Natural killer cell (primary cell): Measurements from ENCODE around the gene ARMC10. TPM values are rescaled to one million over a fixed set of nuclear protein-coding genes. Genes with fewer than 3 reads are reported as not detected.
"Not testable (repeated sequence)": the region's sequence is repeated elsewhere in the genome, so short reads cannot be mapped to it uniquely, and the experiment has no call there.

Experiments used
- ATAC-seq, 3 donors: fragments of 150-1000 bp in 2 of 3; fragments of 200-7000 bp in 1 of 3; cut with Tn5 transposase; 1 replicate in 1 of 3; 2 replicates in 2 of 3; pipeline ENCODE4 v1.10.0; 2021; ENCODE audit warnings: mild to moderate bottlenecking in 2 of 3, moderate library complexity in 2 of 3
- DNase-seq, 2 donors: peaks; one replicate each; pipeline versions ENCODE4 v3.0.0 to v3.0.0-alpha.2; 2013 to 2021; ENCODE audit warnings: mixed read lengths in 1 of 2
- H3K27ac ChIP-seq: one replicate; pipeline ENCODE4 v1.5.1; 2013; ENCODE audit warnings: mild to moderate bottlenecking, low read length
- H3K27me3 ChIP-seq: one replicate; pipeline ENCODE4 v1.6.1; 2013; ENCODE audit warnings: low read length; ENCODE audit not compliant: control insufficient read depth, insufficient read depth
- H3K36me3 ChIP-seq: one replicate; pipeline ENCODE4 v1.6.1; 2013; ENCODE audit warnings: low read length; ENCODE audit not compliant: control insufficient read depth, insufficient read depth
- H3K4me1 ChIP-seq: one replicate; pipeline ENCODE4 v1.6.1; 2013; ENCODE audit warnings: low read length; ENCODE audit not compliant: control insufficient read depth, insufficient read depth
- H3K4me3 ChIP-seq: one replicate; pipeline ENCODE4 v1.5.1; 2013; ENCODE audit warnings: low read length
- H3K9me3 ChIP-seq: one replicate; pipeline ENCODE4 v1.6.1; 2013; ENCODE audit warnings: low read length; ENCODE audit not compliant: control insufficient read depth, insufficient read depth
- H3K27ac Mint-ChIP-seq, 2 donors: one replicate each; pipeline ENCODE4 v1.8.0; 2022; ENCODE audit warnings: mild to moderate bottlenecking in 2 of 2, mixed read lengths in 2 of 2, moderate library complexity in 1 of 2
- H3K27me3 Mint-ChIP-seq, 2 donors: one replicate each; pipeline ENCODE4 v1.8.0; 2022; ENCODE audit warnings: low read depth in 2 of 2, mixed read lengths in 2 of 2
- H3K36me3 Mint-ChIP-seq: one replicate; pipeline ENCODE4 v1.8.0; 2022; ENCODE audit warnings: mixed read lengths
- H3K4me1 Mint-ChIP-seq, 2 donors: one replicate each; pipeline ENCODE4 v1.8.0; 2022; ENCODE audit warnings: mixed read lengths in 2 of 2
- H3K4me3 Mint-ChIP-seq: one replicate; pipeline ENCODE4 v1.8.0; 2022; ENCODE audit warnings: mild to moderate bottlenecking, moderate library complexity, mixed read lengths
- H3K9me3 Mint-ChIP-seq, 2 donors: one replicate each; pipeline ENCODE4 v1.8.0; 2022; ENCODE audit warnings: mixed read lengths in 2 of 2
- WGBS: methylation state at CpG from one replicate; pipeline ENCODE4 v1.1.7; 2013; ENCODE audit warnings: missing lambda C conversion rate; ENCODE audit not compliant: insufficient coverage; 5-methylcytosine and 5-hydroxymethylcytosine counted together
- intact Hi-C: fragments of 100-400 bp; cut with micrococcal nuclease; formaldehyde crosslinking; loops from one replicate; pipeline ENCODE4 v1.14.2; 2022
- total RNA-seq, 4 donors: library from RNA; stranded (reverse); fragments of 120-200 nt in 1 of 4; gene quantifications; one replicate each; pipeline versions ENCODE4 v1.2.3 to v1.2.4, GENCODE V29; 2013 to 2022
- TF ChIP-seq, protein P1 (sequence below): fragments of 200-600 bp; IDR thresholded peaks from one replicate; pipeline ENCODE4 v1.8.0; 2022; ENCODE audit warnings: antibody characterized with exemption

ARMC10 gene
- total RNA-seq, 3 donors from 2014 or later (not counting 1 experiment from before 2014, with no cell fraction given) = 15.0 to 17.2 (median 15.4) TPM

DNA sequence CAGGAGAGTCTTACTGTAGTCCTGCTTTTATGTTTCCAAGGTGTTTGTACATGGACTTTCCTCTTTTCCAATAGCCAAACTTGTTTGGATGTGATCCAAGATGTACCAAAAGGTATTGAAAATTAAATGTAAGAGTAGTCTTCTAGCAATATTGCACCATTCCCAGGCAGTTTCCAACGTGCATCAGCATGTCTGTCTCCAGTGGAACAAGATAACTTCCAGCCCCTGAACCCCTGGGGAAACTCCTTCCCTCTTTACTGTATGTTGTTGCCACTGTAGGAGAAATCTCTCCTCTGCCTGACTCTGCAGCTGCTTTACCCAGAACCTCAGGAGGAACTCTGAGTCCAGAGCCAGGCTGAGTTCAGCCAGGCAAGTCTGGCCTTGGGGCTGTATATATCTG lies 18.5 kb downstream of the ARMC10 start:
- peaks cover 14% of the 10 kb centered on the region for H3K36me3 Mint-ChIP-seq
- DNase-seq = no peak
- no peaks in the 10 kb centered on the region for H3K4me1 Mint-ChIP-seq
- TF ChIP-seq, protein P1, sequence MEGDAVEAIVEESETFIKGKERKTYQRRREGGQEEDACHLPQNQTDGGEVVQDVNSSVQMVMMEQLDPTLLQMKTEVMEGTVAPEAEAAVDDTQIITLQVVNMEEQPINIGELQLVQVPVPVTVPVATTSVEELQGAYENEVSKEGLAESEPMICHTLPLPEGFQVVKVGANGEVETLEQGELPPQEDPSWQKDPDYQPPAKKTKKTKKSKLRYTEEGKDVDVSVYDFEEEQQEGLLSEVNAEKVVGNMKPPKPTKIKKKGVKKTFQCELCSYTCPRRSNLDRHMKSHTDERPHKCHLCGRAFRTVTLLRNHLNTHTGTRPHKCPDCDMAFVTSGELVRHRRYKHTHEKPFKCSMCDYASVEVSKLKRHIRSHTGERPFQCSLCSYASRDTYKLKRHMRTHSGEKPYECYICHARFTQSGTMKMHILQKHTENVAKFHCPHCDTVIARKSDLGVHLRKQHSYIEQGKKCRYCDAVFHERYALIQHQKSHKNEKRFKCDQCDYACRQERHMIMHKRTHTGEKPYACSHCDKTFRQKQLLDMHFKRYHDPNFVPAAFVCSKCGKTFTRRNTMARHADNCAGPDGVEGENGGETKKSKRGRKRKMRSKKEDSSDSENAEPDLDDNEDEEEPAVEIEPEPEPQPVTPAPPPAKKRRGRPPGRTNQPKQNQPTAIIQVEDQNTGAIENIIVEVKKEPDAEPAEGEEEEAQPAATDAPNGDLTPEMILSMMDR = no peak
- intact Hi-C loops = no loop called here
- H3K27ac ChIP-seq = no peak overlapping the region
- H3K9me3 Mint-ChIP-seq = no peaks in the 10 kb centered on the region
- no peak overlapping the region for H3K4me3 ChIP-seq
- ATAC-seq = no peak
- peaks cover 2% of the 10 kb centered on the region for H3K36me3 ChIP-seq
- no peak overlapping the region for H3K4me3 Mint-ChIP-seq
- 80% methylated on average over 1 of the region's 1 CpG for WGBS
- H3K27me3 ChIP-seq = no peaks in the 10 kb centered on the region
- H3K4me1 ChIP-seq = no peaks in the 10 kb centered on the region
- no peak overlapping the region for H3K27ac Mint-ChIP-seq
- H3K9me3 ChIP-seq = no peaks in the 10 kb centered on the region
- no peaks in the 10 kb centered on the region for H3K27me3 Mint-ChIP-seq

DNA sequence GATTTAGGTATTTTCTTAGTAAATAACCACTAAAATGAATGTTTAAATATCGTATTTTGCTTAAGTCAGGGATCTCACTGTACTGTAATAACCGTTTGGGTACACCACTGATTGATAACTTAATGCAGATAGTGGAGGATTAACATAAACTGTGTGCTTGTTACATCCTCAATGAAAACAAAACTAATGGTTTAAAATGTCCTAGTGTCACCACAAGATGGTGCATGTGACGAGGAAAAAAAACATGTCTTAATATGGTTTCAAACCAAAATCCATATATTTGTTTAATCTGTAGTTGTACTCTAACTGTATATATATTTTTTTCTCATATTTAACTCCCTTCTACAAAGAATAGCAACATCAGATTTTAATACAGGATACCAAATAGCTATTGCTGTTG lies 19.2 kb downstream of the ARMC10 start:
- TF ChIP-seq, protein P1 = no peak
- Histone ChIP-seq H3K27me3 (no peaks in the 10 kb centered on the region), H3K4me3 (no peak overlapping the region), H3K4me1 (no peaks in the 10 kb centered on the region), H3K36me3 (peaks cover 2% of the 10 kb centered on the region), H3K9me3 (no peaks in the 10 kb centered on the region), H3K27ac (no peak overlapping the region)
- intact Hi-C loops = no loop called here
- no peak for DNase-seq
- WGBS = 100% methylated on average over 1 of the region's 3 CpGs
- peaks cover 8% of the 10 kb centered on the region for H3K36me3 Mint-ChIP-seq
- ATAC-seq = no peak
- H3K4me3 Mint-ChIP-seq = no peak overlapping the region
- no peaks in the 10 kb centered on the region for H3K9me3 Mint-ChIP-seq
- no peak overlapping the region for H3K27ac Mint-ChIP-seq
- H3K4me1 Mint-ChIP-seq = no peaks in the 10 kb centered on the region
- H3K27me3 Mint-ChIP-seq = no peaks in the 10 kb centered on the region

DNA sequence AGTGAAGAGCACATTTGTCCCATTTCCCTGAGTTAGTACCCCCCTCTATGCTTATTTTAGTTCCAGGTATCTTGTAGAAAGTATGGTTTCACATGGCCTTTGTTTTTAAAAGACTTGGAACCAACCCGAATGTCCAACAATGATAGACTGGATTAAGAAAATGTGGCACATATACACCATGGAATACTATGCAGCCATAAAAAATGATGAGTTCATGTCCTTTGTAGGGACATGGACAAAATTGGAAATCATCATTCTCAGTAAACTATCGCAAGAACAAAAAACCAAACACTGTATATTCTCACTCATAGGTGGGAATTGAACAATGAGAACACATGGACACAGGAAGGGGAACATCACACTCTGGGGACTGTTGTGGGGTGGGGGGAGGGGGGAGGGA lies 20.6 kb downstream of the ARMC10 start:
- H3K4me3 Mint-ChIP-seq = not testable (repeated sequence)

DNA sequence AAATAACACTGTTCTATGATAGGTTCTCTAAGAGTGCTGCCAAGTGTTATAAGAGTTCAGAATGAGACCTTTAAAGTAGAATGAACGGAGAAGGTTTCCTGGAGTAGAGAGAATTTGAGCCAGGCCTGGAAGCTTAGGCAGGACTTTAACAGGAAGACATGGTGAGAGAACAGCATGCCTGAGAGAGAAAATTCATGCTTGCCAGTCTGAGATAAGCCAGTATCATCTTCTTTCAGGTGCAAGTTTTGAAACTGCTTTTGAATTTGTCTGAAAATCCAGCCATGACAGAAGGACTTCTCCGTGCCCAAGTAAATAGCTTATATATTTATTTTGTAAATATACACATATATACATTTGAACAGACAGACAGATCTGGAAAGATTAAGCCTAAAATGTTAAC lies 22.1 kb downstream of the ARMC10 start:
- 97% methylated on average over 1 of the region's 2 CpGs for WGBS
- no peaks in the 10 kb centered on the region for H3K4me1 Mint-ChIP-seq
- intact Hi-C loops = no loop called here
- DNase-seq = no peak
- Histone ChIP-seq H3K4me1 (no peaks in the 10 kb centered on the region), H3K36me3 (peaks cover 2% of the 10 kb centered on the region), H3K4me3 (no peak overlapping the region), H3K27me3 (no peaks in the 10 kb centered on the region), H3K27ac (no peak overlapping the region), H3K9me3 (no peaks in the 10 kb centered on the region)
- no peaks in the 10 kb centered on the region for H3K36me3 Mint-ChIP-seq
- no peaks in the 10 kb centered on the region for H3K9me3 Mint-ChIP-seq
- TF ChIP-seq, protein P1 = no peak
- no peak overlapping the region for H3K4me3 Mint-ChIP-seq
- no peak for ATAC-seq
- no peaks in the 10 kb centered on the region for H3K27me3 Mint-ChIP-seq
- H3K27ac Mint-ChIP-seq = no peak overlapping the region

More for the DNA sequence above, 20.6 kb downstream of the ARMC10 start:
- H3K27me3 Mint-ChIP-seq, DNase-seq, intact Hi-C loops, H3K4me1 ChIP-seq, H3K4me3 ChIP-seq, H3K9me3 ChIP-seq, ATAC-seq, H3K27ac Mint-ChIP-seq, H3K27me3 ChIP-seq, H3K9me3 Mint-ChIP-seq, H3K4me1 Mint-ChIP-seq, H3K36me3 ChIP-seq, H3K27ac ChIP-seq, H3K36me3 Mint-ChIP-seq: not testable (repeated sequence)
- WGBS = no CpG with 5 or more reads among the region's 2 CpGs
